Neutrophil (primary cell): Measurements from ENCODE around the gene NAA50.

ENCODE experiments used
- H3K27ac ChIP-seq: fragments of 200-600 bp; sonication (generic); 2 replicates; pipeline ENCODE4 v1.5.1; 2016; ENCODE audit warnings: mild to moderate bottlenecking, moderate library complexity
- H3K27me3 ChIP-seq: fragments of 200-600 bp; sonication (generic); 2 replicates; pipeline ENCODE4 v1.6.0; 2016; ENCODE audit warnings: mild to moderate bottlenecking
- H3K36me3 ChIP-seq: fragments of 200-600 bp; sonication (generic); 2 replicates; pipeline ENCODE4 v1.5.1; 2017
- H3K4me1 ChIP-seq, 2 experiments: fragments of 200-600 bp in 1 of 2; sonication (generic) in 1 of 2; 1 replicate in 1 of 2; 2 replicates in 1 of 2; pipeline versions ENCODE4 v1.5.1 to v1.6.1; 2013 to 2016; ENCODE audit warnings: low read depth in 1 of 2, low read length in 1 of 2, mild to moderate bottlenecking in 1 of 2, moderate library complexity in 1 of 2; ENCODE audit not compliant: control insufficient read depth in 1 of 2, insufficient read depth in 1 of 2
- H3K4me3 ChIP-seq, 2 experiments: fragments of 200-600 bp in 1 of 2; sonication (generic) in 1 of 2; 1 replicate in 1 of 2; 2 replicates in 1 of 2; pipeline ENCODE4 v1.5.1; 2013 to 2016; ENCODE audit warnings: low read depth in 1 of 2, low read length in 1 of 2, mild to moderate bottlenecking in 1 of 2, moderate library complexity in 1 of 2
- H3K9me3 ChIP-seq: fragments of 200-600 bp; sonication (generic); 2 replicates; pipeline ENCODE4 v1.5.1; 2016
- CTCF ChIP-seq: fragments of 200-600 bp; sonication (generic); IDR thresholded peaks from 2 replicates; pipeline ENCODE4 v1.5.1; 2016; ENCODE audit warnings: antibody characterized with exemption

NAA50 gene

DNA sequence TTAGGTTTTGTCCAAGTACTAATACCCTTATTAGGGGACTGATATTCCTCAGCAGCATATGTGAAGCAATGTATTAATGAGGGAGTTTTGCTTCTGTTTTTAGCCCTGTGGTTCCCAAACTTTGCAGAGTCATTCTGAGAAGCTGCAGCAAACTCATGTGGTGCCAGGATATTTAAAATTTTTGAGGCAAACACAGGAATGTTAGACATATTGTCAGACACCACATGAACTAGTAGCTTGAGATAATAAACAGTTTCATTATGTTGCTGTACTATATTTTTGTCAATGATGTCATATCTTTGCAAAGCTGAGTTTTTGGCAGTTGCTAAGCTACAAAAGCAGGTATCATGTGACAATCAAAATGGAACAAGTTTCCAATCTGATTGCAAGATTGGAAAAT is 37.4 kb upstream of the NAA50 start:
- peaks cover 8 to 15% of the 10 kb centered on the region in 2 experiments for H3K4me1 ChIP-seq
- peak overlapping the region; percentile 70 for H3K27ac ChIP-seq
- no peak for TF ChIP-seq CTCF
- H3K27me3 ChIP-seq, result no peaks in the 10 kb centered on the region
- no peak overlapping the region for H3K4me3 ChIP-seq
- peaks cover 57% of the 10 kb centered on the region for H3K36me3 ChIP-seq
- H3K9me3 ChIP-seq, result no peaks in the 10 kb centered on the region

- H3K27me3 ChIP-seq, result no peaks in the 10 kb centered on the region
- H3K4me3 ChIP-seq, result no peak overlapping the region
- H3K9me3 ChIP-seq, result no peaks in the 10 kb centered on the region
- no peak for TF ChIP-seq CTCF
- H3K36me3 ChIP-seq, result peaks cover 24% of the 10 kb centered on the region
- H3K4me1 ChIP-seq, result peaks cover 0 to 3% of the 10 kb centered on the region in 2 experiments
- H3K27ac ChIP-seq, result peak overlapping the region; percentile 50
Measured at GRCh38 chr3:113776564-113776963, 30.5 kb upstream of the NAA50 start.

DNA sequence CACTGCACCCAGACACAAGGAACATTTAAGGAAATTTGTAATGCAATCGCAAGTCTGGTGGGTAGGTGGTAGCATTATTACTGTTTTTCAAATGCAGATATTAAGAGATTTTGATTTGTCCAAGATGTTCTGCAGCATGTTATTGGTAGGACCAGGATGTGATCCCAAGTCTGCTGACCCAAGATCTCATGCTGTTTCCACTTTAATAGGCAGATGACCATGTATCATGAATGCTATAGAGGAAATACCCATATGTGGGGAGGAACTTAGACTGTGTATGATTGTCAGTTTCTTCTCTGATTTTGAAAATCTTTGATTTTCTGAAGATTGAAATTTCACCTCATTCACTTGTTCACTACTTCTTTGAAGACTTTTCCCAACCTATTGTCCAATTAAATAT is 29.5 kb upstream of the NAA50 start:
- H3K36me3 ChIP-seq, result peaks cover 17% of the 10 kb centered on the region
- no peak overlapping the region for H3K27ac ChIP-seq
- no peak for TF ChIP-seq CTCF

DNA sequence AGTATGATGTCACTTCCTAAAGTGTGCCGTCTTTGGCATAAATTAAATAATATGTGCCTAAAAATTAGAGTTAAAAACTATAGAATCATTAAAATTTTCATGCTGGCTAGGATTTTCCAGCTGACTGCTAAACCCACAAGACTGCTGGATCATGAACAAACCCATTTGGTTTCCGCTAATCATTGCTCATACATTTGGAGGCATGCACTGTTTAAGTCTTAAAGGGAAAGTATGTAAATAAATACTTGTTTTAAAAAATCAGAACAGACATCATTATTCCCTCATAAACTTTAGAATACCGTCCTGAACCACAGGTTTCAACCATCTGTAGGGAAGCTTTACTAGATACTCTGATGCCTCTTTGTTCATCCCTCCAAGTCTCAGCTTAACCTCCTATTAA is 27.3 kb upstream of the NAA50 start:
- no peak overlapping the region for H3K27ac ChIP-seq
- no peak for TF ChIP-seq CTCF

More for the DNA sequence above, 29.5 kb upstream of the NAA50 start:
- Histone ChIP-seq H3K4me1 (peaks cover 0 to 3% of the 10 kb centered on the region in 2 experiments), H3K27me3 (no peaks in the 10 kb centered on the region), H3K9me3 (no peaks in the 10 kb centered on the region), H3K4me3 (no peak overlapping the region)

GRCh38 chr3:113771993-113772392 is 25.9 kb upstream of the NAA50 start:
- Histone ChIP-seq H3K27ac (peak overlapping the region; percentile 51), H3K27me3 (no peaks in the 10 kb centered on the region), H3K4me1 (peaks cover 0 to 3% of the 10 kb centered on the region in 2 experiments), H3K4me3 (no peak overlapping the region), H3K36me3 (peaks cover 6% of the 10 kb centered on the region), H3K9me3 (no peaks in the 10 kb centered on the region)
- no peak for TF ChIP-seq CTCF

More for the DNA sequence above, 27.3 kb upstream of the NAA50 start:
- Histone ChIP-seq H3K9me3 (no peaks in the 10 kb centered on the region), H3K36me3 (peaks cover 6% of the 10 kb centered on the region), H3K4me1 (peaks cover 0 to 3% of the 10 kb centered on the region in 2 experiments), H3K27me3 (no peaks in the 10 kb centered on the region), H3K4me3 (no peak overlapping the region)

GRCh38 chr3:113769551-113769950 is 23.5 kb upstream of the NAA50 start:
- Histone ChIP-seq H3K9me3 (no peaks in the 10 kb centered on the region), H3K4me3 (no peak overlapping the region), H3K27me3 (no peaks in the 10 kb centered on the region), H3K36me3 (peaks cover 6% of the 10 kb centered on the region), H3K27ac (no peak overlapping the region), H3K4me1 (peaks cover 0 to 3% of the 10 kb centered on the region in 2 experiments)
- no peak for TF ChIP-seq CTCF
